ENCODE measurements around the gene MTNR1B.

Gene MTNR1B

GRCh38 chr11:92986585-92986984, 17.1 kb downstream of the MTNR1B start:
- H3K27ac ChIP-seq = no peak overlapping the region
- no peak overlapping the region for H3K4me3 ChIP-seq (ENCODE audit: low read depth, low read length)
- H3K36me3 ChIP-seq = no peaks in the 10 kb centered on the region
- H3K27me3 ChIP-seq (ENCODE audit: insufficient read depth, low read depth, severe bottlenecking) = no peaks in the 10 kb centered on the region
- TF ChIP-seq CTCF (IDR thresholded peaks at IDR 0.05; ENCODE audit: low read depth, low read length) = no peak
- no peaks in the 10 kb centered on the region for H3K9me3 ChIP-seq (ENCODE audit: severe bottlenecking)
- DNase-seq = no peak

GRCh38 chr11:92993004-92993403, 23.6 kb downstream of the MTNR1B start:
- Histone ChIP-seq H3K9me3 (ENCODE audit: severe bottlenecking) (no peaks in the 10 kb centered on the region), H3K27me3 (ENCODE audit: insufficient read depth, low read depth, severe bottlenecking) (no peaks in the 10 kb centered on the region), H3K27ac (no peak overlapping the region), H3K4me3 (ENCODE audit: low read depth, low read length) (no peak overlapping the region), H3K36me3 (no peaks in the 10 kb centered on the region)
- DNase-seq = no peak
- TF ChIP-seq CTCF (IDR thresholded peaks at IDR 0.05; ENCODE audit: low read depth, low read length) = no peak

- H3K36me3 ChIP-seq = no peaks in the 10 kb centered on the region
- H3K27ac ChIP-seq = no peak overlapping the region
- DNase-seq = no peak
- TF ChIP-seq CTCF (IDR thresholded peaks at IDR 0.05; ENCODE audit: low read depth, low read length) = no peak
- no peaks in the 10 kb centered on the region for H3K27me3 ChIP-seq (ENCODE audit: insufficient read depth, low read depth, severe bottlenecking)
- no peaks in the 10 kb centered on the region for H3K9me3 ChIP-seq (ENCODE audit: severe bottlenecking)
- H3K4me3 ChIP-seq (ENCODE audit: low read depth, low read length) = no peak overlapping the region
These were observed 31.3 kb downstream of the MTNR1B start for GRCh38 chr11:93000511-93001476.

- H3K27ac ChIP-seq = no peak overlapping the region
These were observed 32.4 kb downstream of the MTNR1B start for GRCh38 chr11:93001806-93002205.

GRCh38 chr11:93002380-93002779, 32.9 kb downstream of the MTNR1B start:
- Histone ChIP-seq H3K4me3 (ENCODE audit: low read depth, low read length) (no peak overlapping the region), H3K9me3 (ENCODE audit: severe bottlenecking) (no peaks in the 10 kb centered on the region), H3K36me3 (no peaks in the 10 kb centered on the region), H3K27ac (no peak overlapping the region), H3K27me3 (ENCODE audit: insufficient read depth, low read depth, severe bottlenecking) (no peaks in the 10 kb centered on the region)
- TF ChIP-seq CTCF (IDR thresholded peaks at IDR 0.05; ENCODE audit: low read depth, low read length) = no peak
- no peak for DNase-seq

More at GRCh38 chr11:93001806-93002205, 32.4 kb downstream of the MTNR1B start:
- H3K36me3 ChIP-seq = no peaks in the 10 kb centered on the region
- no peak overlapping the region for H3K4me3 ChIP-seq (ENCODE audit: low read depth, low read length)
- no peaks in the 10 kb centered on the region for H3K9me3 ChIP-seq (ENCODE audit: severe bottlenecking)
- no peak for TF ChIP-seq CTCF (IDR thresholded peaks at IDR 0.05; ENCODE audit: low read depth, low read length)
- DNase-seq = no peak
- no peaks in the 10 kb centered on the region for H3K27me3 ChIP-seq (ENCODE audit: insufficient read depth, low read depth, severe bottlenecking)
